Measurements from ENCODE around the gene DPP6. TPM values are rescaled to one million over a fixed set of nuclear protein-coding genes. Genes with fewer than 3 reads are reported as not detected.

Gene DPP6
- polyA plus RNA-seq, 1 donor (not counting 4 experiments of a cell fraction or from before 2014, with no cell fraction given) = not detected

GRCh38 chr7:154872811-154873499 lies 820.8 kb downstream of the DPP6 start:
- H3K79me2 ChIP-seq (ENCODE audit: control insufficient read depth, insufficient read depth, low read length) = no peaks in the 10 kb centered on the region
- no peak overlapping the region for H2AFZ ChIP-seq (ENCODE audit: control insufficient read depth, low read length)
- H3K4me2 ChIP-seq (ENCODE audit: control insufficient read depth, extremely low read depth, insufficient read depth, low read depth, low read length) = no peak overlapping the region
- dilution Hi-C loops (cut with MboI; ENCODE audit: extremely low pct_ligation_motif_present, low sequenced_read_pairs) = no loop called here
- H3K36me3 ChIP-seq (ENCODE audit: control insufficient read depth in 2 of 2, extremely low read depth in 1 of 2, insufficient read depth in 2 of 2, low read length in 2 of 2) = no peaks in the 10 kb centered on the region
- DNase-seq (ENCODE audit: low read depth, low spot score) = no peak
- H3K9ac ChIP-seq (ENCODE audit: control insufficient read depth, extremely low read depth, insufficient read depth, low read length) = no peak overlapping the region
- no peak for FAIRE-seq
- H3K4me1 ChIP-seq (ENCODE audit: control insufficient read depth, extremely low read depth, insufficient read depth, low read length) = no peaks in the 10 kb centered on the region
- H3K9me1 ChIP-seq (ENCODE audit: control insufficient read depth, extremely low read depth, insufficient read depth, low read length) = no peaks in the 10 kb centered on the region
- H3K27ac ChIP-seq (ENCODE audit: control insufficient read depth, insufficient read depth, low read length) = no peak overlapping the region
- no peaks in the 10 kb centered on the region for H4K20me1 ChIP-seq (ENCODE audit: control insufficient read depth, extremely low read depth, insufficient read depth, low read length)
- no peaks in the 10 kb centered on the region for H3K27me3 ChIP-seq (ENCODE audit: control insufficient read depth, extremely low read depth, insufficient read depth, low read length)
- H3K9me3 ChIP-seq (ENCODE audit: control insufficient read depth, low read depth, low read length) = peaks cover 12% of the 10 kb centered on the region
- H3K4me3 ChIP-seq (ENCODE audit: control insufficient read depth in 2 of 3, extremely low read depth in 1 of 3, insufficient read depth in 2 of 3, low read depth in 1 of 3, low read length in 3 of 3) = no peak overlapping the region
- TF ChIP-seq, protein P1, sequence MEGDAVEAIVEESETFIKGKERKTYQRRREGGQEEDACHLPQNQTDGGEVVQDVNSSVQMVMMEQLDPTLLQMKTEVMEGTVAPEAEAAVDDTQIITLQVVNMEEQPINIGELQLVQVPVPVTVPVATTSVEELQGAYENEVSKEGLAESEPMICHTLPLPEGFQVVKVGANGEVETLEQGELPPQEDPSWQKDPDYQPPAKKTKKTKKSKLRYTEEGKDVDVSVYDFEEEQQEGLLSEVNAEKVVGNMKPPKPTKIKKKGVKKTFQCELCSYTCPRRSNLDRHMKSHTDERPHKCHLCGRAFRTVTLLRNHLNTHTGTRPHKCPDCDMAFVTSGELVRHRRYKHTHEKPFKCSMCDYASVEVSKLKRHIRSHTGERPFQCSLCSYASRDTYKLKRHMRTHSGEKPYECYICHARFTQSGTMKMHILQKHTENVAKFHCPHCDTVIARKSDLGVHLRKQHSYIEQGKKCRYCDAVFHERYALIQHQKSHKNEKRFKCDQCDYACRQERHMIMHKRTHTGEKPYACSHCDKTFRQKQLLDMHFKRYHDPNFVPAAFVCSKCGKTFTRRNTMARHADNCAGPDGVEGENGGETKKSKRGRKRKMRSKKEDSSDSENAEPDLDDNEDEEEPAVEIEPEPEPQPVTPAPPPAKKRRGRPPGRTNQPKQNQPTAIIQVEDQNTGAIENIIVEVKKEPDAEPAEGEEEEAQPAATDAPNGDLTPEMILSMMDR (optimal IDR thresholded peaks at IDR 0.05 in 1 of 3, IDR thresholded peaks at IDR 0.05 in 1 of 3, conservative IDR thresholded peaks at IDR 0.05 in 1 of 3; ENCODE audit: extremely low read depth in 1 of 3, insufficient read depth in 2 of 3, low read length in 3 of 3) = no peak
- no peak for TF ChIP-seq EZH2 (IDR thresholded peaks at IDR 0.05; ENCODE audit: low read length)

- no peaks in the 10 kb centered on the region for H3K36me3 ChIP-seq (ENCODE audit: control insufficient read depth in 2 of 2, extremely low read depth in 1 of 2, insufficient read depth in 2 of 2, low read length in 2 of 2)
- DNase-seq (ENCODE audit: low read depth, low spot score) (no peak), FAIRE-seq (no peak)
- TF ChIP-seq EZH2 (IDR thresholded peaks at IDR 0.05; ENCODE audit: low read length) = no peak
- TF ChIP-seq, protein P1 (optimal IDR thresholded peaks at IDR 0.05 in 1 of 3, IDR thresholded peaks at IDR 0.05 in 1 of 3, conservative IDR thresholded peaks at IDR 0.05 in 1 of 3; ENCODE audit: extremely low read depth in 1 of 3, insufficient read depth in 2 of 3, low read length in 3 of 3) = no peak
- no peak overlapping the region for H3K4me3 ChIP-seq (ENCODE audit: control insufficient read depth in 2 of 3, extremely low read depth in 1 of 3, insufficient read depth in 2 of 3, low read depth in 1 of 3, low read length in 3 of 3)
- H2AFZ ChIP-seq (ENCODE audit: control insufficient read depth, low read length) = no peak overlapping the region
- no peak overlapping the region for H3K9ac ChIP-seq (ENCODE audit: control insufficient read depth, extremely low read depth, insufficient read depth, low read length)
- no peaks in the 10 kb centered on the region for H3K79me2 ChIP-seq (ENCODE audit: control insufficient read depth, insufficient read depth, low read length)
- no peak overlapping the region for H3K27ac ChIP-seq (ENCODE audit: control insufficient read depth, insufficient read depth, low read length)
- no peaks in the 10 kb centered on the region for H3K9me1 ChIP-seq (ENCODE audit: control insufficient read depth, extremely low read depth, insufficient read depth, low read length)
- H3K9me3 ChIP-seq (ENCODE audit: control insufficient read depth, low read depth, low read length) = peaks cover 12% of the 10 kb centered on the region
- dilution Hi-C loops (cut with MboI; ENCODE audit: extremely low pct_ligation_motif_present, low sequenced_read_pairs) = no loop called here
- H3K4me2 ChIP-seq (ENCODE audit: control insufficient read depth, extremely low read depth, insufficient read depth, low read depth, low read length) = no peak overlapping the region
- H3K27me3 ChIP-seq (ENCODE audit: control insufficient read depth, extremely low read depth, insufficient read depth, low read length) = no peaks in the 10 kb centered on the region
- H4K20me1 ChIP-seq (ENCODE audit: control insufficient read depth, extremely low read depth, insufficient read depth, low read length) = no peaks in the 10 kb centered on the region
- H3K4me1 ChIP-seq (ENCODE audit: control insufficient read depth, extremely low read depth, insufficient read depth, low read length) = no peaks in the 10 kb centered on the region
Measured at GRCh38 chr7:154873500-154874121, 821.4 kb downstream of the DPP6 start.

Data from keratinocyte (primary cell).